Body of pancreas (tissue), 4 donors: ENCODE measurements around the gene HAUS7. TPM values are rescaled to one million over a fixed set of nuclear protein-coding genes. Genes with fewer than 3 reads are reported as not detected.

Experiments
- ATAC-seq: fragments of 150-250 bp; one replicate; pipeline ENCODE4 v1.9.1; 2016
- DNase-seq, 4 donors: peaks; one replicate each; pipeline ENCODE4 v3.0.0-alpha.2; 2019
- H3K27ac ChIP-seq, 4 donors: fragments of 200-600 bp; sonication (generic); 1 replicate in 3 of 4; 2 replicates in 1 of 4; pipeline versions ENCODE4 v1.5.1 to v1.6.1; 2016 to 2019; ENCODE audit warnings: mild to moderate bottlenecking in 1 of 4, mixed read lengths in 1 of 4, moderate library complexity in 1 of 4
- H3K27me3 ChIP-seq, 2 donors: fragments of 200-600 bp; sonication (generic); one replicate each; pipeline ENCODE4 v1.6.0; 2016; ENCODE audit warnings: mild to moderate bottlenecking in 1 of 2
- H3K36me3 ChIP-seq, 2 donors: fragments of 200-600 bp; sonication (generic); replicated peaks in 1 of 2; 2 replicates each; pipeline ENCODE4 v1.5.1; 2016; ENCODE audit warnings: low read depth in 2 of 2; ENCODE audit not compliant: insufficient read depth in 1 of 2
- H3K4me1 ChIP-seq: fragments of 200-600 bp; sonication (generic); one replicate; pipeline ENCODE4 v1.6.0; 2016
- H3K4me3 ChIP-seq, 2 donors: fragments of 200-600 bp; sonication (generic); 1 replicate in 1 of 2; 2 replicates in 1 of 2; pipeline ENCODE4 v1.5.1; 2016 to 2019
- H3K9me3 ChIP-seq, 3 donors: fragments of 200-600 bp; sonication (generic); 1 replicate in 2 of 3; 2 replicates in 1 of 3; pipeline ENCODE4 v1.5.1; 2016
- POLR2A ChIP-seq, 3 donors: fragments of 450-650 bp; IDR thresholded peaks; one replicate each; pipeline ENCODE4 v1.6.1; 2016; ENCODE audit warnings: antibody characterized with exemption in 3 of 3, mild to moderate bottlenecking in 2 of 3
- WGBS, 2 donors: methylation state at CpG; one replicate each; pipeline ENCODE4 v1.1.5; 2017; 5-methylcytosine and 5-hydroxymethylcytosine counted together
- intact Hi-C: fragments of 100-400 bp; cut with DNase I; formaldehyde crosslinking; loops from one replicate; pipeline ENCODE4 v1.15.1; 2023
- small RNA-seq: library from RNA; depleted of rRNA; stranded (forward); fragments of <200 nt; gene quantifications from one replicate; pipeline ENCODE3, GENCODE V24; 2016
- total RNA-seq, 2 donors: library from RNA; depleted of rRNA; stranded (reverse); fragments of >200 nt; gene quantifications; one replicate each; pipeline ENCODE4 v1.1.0, GENCODE V29; 2016
- TF ChIP-seq, protein P1 (sequence below), 7 experiments: fragments of 450-650 bp in 4 of 7; fragments of 200-600 bp in 3 of 7; sonication (generic) in 3 of 7; IDR thresholded peaks; one replicate each; pipeline ENCODE4 v1.5.1; 2016 to 2019; ENCODE audit warnings: antibody characterized with exemption in 7 of 7

HAUS7 gene
- total RNA-seq, 2 donors from 2014 or later: 3.1 to 38.2 TPM

DNA sequence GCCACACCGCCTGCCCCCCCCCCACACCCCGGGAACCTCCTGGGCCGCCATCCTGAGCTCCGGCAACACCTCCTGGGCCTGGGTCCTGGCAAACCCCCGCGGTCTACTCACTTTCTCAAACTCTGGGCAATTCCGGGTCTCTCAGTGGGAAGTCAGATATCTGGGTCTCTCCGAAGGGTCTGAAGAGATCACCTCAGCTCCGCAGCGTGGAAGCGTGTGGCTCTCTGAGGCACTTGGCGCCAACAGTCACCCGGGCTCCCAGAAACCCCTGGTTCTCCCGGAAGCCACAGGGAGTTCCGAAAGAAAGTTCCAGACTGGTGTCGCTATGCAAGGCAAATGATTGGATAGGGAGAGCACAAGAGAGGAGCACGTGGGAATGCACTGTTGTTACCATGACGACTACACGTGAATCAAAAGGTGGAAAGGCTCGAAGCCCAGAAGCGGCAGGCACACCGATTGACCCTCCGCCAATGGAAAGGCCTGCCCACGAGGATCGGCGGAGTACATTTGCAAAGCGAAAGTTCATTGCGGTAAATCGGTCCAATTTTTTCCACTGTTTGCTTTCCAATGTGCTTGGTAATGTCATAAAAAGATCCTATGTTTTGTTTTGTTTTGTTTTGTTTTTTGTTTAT lies 69.1 kb downstream of the HAUS7 start, which contains the start of gene PNMA6E:
TSS of gene PNMA6E (minus strand) at position 218 of the 632 bp plus-strand sequence. CDS start 2,501 bp downstream, outside the sequence.
- Histone ChIP-seq H3K36me3 (no peaks in the 10 kb centered on the region), H3K27me3 (no peaks in the 10 kb centered on the region), H3K9me3 (no peaks in the 10 kb centered on the region), H3K4me1 (no peaks in the 10 kb centered on the region), H3K4me3 (no peak within 1 kb of the TSS), H3K27ac (no peak within 1 kb of the TSS)
- WGBS, 2 donors: 88 to 91% methylated on average over 17 to 24 of the region's 29 CpGs
- DNase-seq: no peak
- intact Hi-C loops: no loop called here
- TF ChIP-seq POLR2A (IDR thresholded peaks at IDR 0.05): no peak
- TF ChIP-seq, protein P1, sequence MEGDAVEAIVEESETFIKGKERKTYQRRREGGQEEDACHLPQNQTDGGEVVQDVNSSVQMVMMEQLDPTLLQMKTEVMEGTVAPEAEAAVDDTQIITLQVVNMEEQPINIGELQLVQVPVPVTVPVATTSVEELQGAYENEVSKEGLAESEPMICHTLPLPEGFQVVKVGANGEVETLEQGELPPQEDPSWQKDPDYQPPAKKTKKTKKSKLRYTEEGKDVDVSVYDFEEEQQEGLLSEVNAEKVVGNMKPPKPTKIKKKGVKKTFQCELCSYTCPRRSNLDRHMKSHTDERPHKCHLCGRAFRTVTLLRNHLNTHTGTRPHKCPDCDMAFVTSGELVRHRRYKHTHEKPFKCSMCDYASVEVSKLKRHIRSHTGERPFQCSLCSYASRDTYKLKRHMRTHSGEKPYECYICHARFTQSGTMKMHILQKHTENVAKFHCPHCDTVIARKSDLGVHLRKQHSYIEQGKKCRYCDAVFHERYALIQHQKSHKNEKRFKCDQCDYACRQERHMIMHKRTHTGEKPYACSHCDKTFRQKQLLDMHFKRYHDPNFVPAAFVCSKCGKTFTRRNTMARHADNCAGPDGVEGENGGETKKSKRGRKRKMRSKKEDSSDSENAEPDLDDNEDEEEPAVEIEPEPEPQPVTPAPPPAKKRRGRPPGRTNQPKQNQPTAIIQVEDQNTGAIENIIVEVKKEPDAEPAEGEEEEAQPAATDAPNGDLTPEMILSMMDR (IDR thresholded peaks at IDR 0.05): no peak
- no peak for ATAC-seq

DNA sequence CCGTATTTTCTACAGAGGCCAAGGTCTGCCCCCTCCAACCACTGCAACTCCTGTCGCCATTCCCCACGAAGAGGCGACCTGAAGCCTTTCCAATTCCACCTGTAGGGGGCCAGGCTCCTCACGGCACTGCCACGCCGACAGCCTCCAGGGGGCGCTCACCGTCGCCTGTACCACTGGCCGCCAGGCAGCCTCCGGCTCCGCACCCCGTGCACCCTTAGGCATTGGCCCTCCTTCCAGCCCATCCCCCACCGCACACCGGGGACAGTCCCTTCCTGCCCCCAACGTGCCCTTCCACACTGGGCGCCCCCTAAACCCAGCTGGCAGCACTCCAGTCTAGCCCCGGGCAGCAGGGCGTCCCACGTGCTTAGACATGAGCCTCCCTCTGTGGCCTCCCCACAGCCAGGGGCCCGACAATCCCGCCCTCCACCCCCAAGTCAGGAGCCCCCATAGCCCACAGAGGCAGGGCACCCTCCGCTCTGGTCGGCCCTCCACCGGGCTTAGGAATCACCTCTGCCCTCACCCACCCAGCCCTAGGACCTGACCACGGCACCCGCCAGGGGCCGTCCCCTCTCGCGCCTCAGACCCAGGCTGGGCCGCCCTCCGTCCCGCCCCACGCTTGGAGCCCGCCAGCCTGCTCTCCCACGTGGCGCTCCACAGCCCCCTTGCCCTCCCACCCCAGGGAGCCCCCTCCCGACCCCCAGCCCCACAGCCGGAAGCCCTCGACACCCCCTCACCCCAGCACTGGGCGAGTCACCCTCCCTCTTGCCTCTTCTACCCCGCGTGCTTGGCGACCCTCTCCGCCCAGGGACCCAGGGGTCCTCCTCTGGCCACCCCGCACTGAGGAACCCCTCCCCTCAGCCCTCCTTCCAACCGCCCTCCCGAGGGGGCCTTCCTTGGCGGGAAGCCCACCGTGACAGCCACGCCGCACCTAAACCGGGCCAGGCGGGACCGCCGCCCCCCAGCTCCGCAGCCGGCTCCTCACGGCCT lies 69.9 kb downstream of the HAUS7 start:
- no peak overlapping the region for H3K27ac ChIP-seq
- WGBS, 2 donors: 42 to 60% methylated on average over 16 to 18 of the region's 60 CpGs
- no peaks in the 10 kb centered on the region for H3K27me3 ChIP-seq
- H3K36me3 ChIP-seq: no peaks in the 10 kb centered on the region
- H3K4me1 ChIP-seq: no peaks in the 10 kb centered on the region
- ATAC-seq (no peak), DNase-seq (peak in 1 of 4 donors; percentile 18)
- no peak overlapping the region for H3K4me3 ChIP-seq
- intact Hi-C loops: no loop called here
- H3K9me3 ChIP-seq: no peaks in the 10 kb centered on the region
- no peak for TF ChIP-seq POLR2A (IDR thresholded peaks at IDR 0.05)
- TF ChIP-seq, protein P1 (IDR thresholded peaks at IDR 0.05): peak in 6 of 7 experiments; percentile 10 to 48 (median 36)

DNA sequence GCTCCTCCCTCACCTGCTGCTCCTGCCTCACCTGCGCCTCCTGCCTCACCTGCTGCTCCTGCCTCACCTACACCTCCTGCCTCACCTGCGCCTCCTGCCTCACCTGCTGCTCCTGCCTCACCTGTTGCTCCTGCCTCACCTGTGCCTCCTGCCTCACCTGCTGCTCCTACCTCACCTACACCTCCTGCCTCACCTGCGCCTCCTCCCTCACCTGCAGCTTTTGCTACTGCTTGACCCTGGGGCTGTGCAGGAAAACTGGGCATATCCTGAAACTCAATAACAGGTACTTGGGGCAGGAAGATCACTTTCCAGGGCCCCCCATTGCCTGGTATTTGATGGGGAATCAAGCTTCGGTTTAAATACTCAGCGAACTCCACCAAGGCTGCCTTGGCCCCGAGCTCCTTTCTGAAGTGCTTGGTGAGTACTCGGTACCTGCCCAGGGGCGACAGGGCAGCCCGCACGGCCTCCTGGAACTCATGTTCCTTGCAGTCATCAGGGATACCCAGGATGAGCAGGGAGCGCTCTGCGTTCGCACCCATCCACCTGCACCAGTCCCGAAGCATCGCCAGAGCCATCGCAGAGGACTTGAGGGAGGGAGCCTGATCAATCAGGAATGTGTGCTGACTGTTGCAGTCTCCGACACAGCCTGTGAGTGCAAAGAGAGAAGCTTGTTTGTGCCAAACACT lies 72.0 kb downstream of the HAUS7 start:
- Histone ChIP-seq H3K4me3 (no peak overlapping the region), H3K36me3 (no peaks in the 10 kb centered on the region), H3K27ac (no peak overlapping the region), H3K27me3 (no peaks in the 10 kb centered on the region), H3K9me3 (no peaks in the 10 kb centered on the region), H3K4me1 (no peaks in the 10 kb centered on the region)
- TF ChIP-seq POLR2A (IDR thresholded peaks at IDR 0.05): no peak
- TF ChIP-seq, protein P1 (IDR thresholded peaks at IDR 0.05): no peak
- DNase-seq: no peak
- intact Hi-C loops: no loop called here
- 60 to 64% methylated on average over 10 to 11 of the region's 17 CpGs for WGBS, 2 donors
- ATAC-seq: no peak

Small RNAs within 50 kb of the gene (small RNA-seq; reads per million reads assigned to genes)
- not detected for gene RN7SL667P

Other genes with a start within 250 kb of the HAUS7 start
- gene PNMA6F, start 148.8 kb downstream of the HAUS7 start, total RNA-seq: not detected
- gene ZNF275, start 136.4 kb downstream of the HAUS7 start, total RNA-seq: 10 to 100 TPM in 1 of 2 donors, 1 to 10 TPM in 1; 8.0 to 12.2 TPM
- gene PNMA6E, start 69.2 kb downstream of the HAUS7 start, total RNA-seq: not detected
- under 1 TPM; 0.33 to 0.78 TPM for gene ZFP92, start 59.1 kb downstream of the HAUS7 start, total RNA-seq
- 1 to 10 TPM; 1.0 to 1.6 TPM for gene TREX2, start 24.5 kb downstream of the HAUS7 start, total RNA-seq
- 10 to 100 TPM; 30.7 to 34.0 TPM for gene BGN, start 24.4 kb upstream of the HAUS7 start, total RNA-seq
- not detected for gene ATP2B3, start 47.1 kb upstream of the HAUS7 start, total RNA-seq
- 10 to 100 TPM in 1 of 2 donors, 1 to 10 TPM in 1; 8.6 to 23.9 TPM for gene CCNQ, start 128.6 kb upstream of the HAUS7 start, total RNA-seq
- not detected for gene DUSP9, start 176.6 kb upstream of the HAUS7 start, total RNA-seq
- gene PNCK, start 203.2 kb upstream of the HAUS7 start, total RNA-seq: not detected
- gene SLC6A8, start 217.3 kb upstream of the HAUS7 start, total RNA-seq: 10 to 100 TPM; 11.7 to 18.5 TPM